GM12865 (cell line): ENCODE results near the gene SLC66A3.

ENCODE experiments used
- DNase-seq: peaks from one replicate; pipeline ENCODE4 v3.0.0; 2010; ENCODE audit warnings: low read depth
- H3K4me3 ChIP-seq: 2 replicates; pipeline ENCODE4 v1.5.1; 2011; ENCODE audit warnings: mild to moderate bottlenecking, low read depth, low read length, control low read depth
- CTCF ChIP-seq: IDR thresholded peaks from 2 replicates; pipeline ENCODE4 v1.5.1; 2011; ENCODE audit warnings: low read length, control low read depth, low read depth, inconsistent platforms; ENCODE audit not compliant: insufficient read depth; ENCODE audit errors: missing control alignments

Gene SLC66A3

GRCh38 chr2:11134349-11134748 lies 20.9 kb upstream of the SLC66A3 start:
- no peak for DNase-seq
- no peak overlapping the region for H3K4me3 ChIP-seq
- TF ChIP-seq CTCF, result no peak

GRCh38 chr2:11140492-11140891 lies 14.8 kb upstream of the SLC66A3 start:
- TF ChIP-seq CTCF, result no peak
- no peak for DNase-seq
- H3K4me3 ChIP-seq, result no peak overlapping the region

- no peak overlapping the region for H3K4me3 ChIP-seq
- no peak for DNase-seq
- TF ChIP-seq CTCF, result no peak
These were observed 13.9 kb upstream of the SLC66A3 start for GRCh38 chr2:11141319-11141718.

- no peak for TF ChIP-seq CTCF
- DNase-seq, result no peak
- no peak overlapping the region for H3K4me3 ChIP-seq
These were observed 12.9 kb upstream of the SLC66A3 start for GRCh38 chr2:11142330-11142729.

- no peak overlapping the region for H3K4me3 ChIP-seq
- no peak for TF ChIP-seq CTCF
- DNase-seq, result no peak
These were observed 12.3 kb upstream of the SLC66A3 start for GRCh38 chr2:11142987-11143386.

- TF ChIP-seq CTCF, result no peak
- H3K4me3 ChIP-seq, result no peak overlapping the region
- DNase-seq, result no peak
These were observed 11.1 kb upstream of the SLC66A3 start for GRCh38 chr2:11144077-11144737.

GRCh38 chr2:11144738-11145079 lies 10.6 kb upstream of the SLC66A3 start:
- no peak for TF ChIP-seq CTCF
- DNase-seq, result no peak
- no peak overlapping the region for H3K4me3 ChIP-seq
